ENCODE measurements around the gene TPH2.

Gene TPH2

GRCh38 chr12:71967211-71967610, 28.6 kb downstream of the TPH2 start:
- no peak for DNase-seq

- DNase-seq = no peak
Observed at GRCh38 chr12:71969330-71969729, 30.7 kb downstream of the TPH2 start.

GRCh38 chr12:71970031-71970430, 31.4 kb downstream of the TPH2 start:
- no peak for DNase-seq

- DNase-seq = no peak
Observed at GRCh38 chr12:71972441-71973074, 33.9 kb downstream of the TPH2 start.

GRCh38 chr12:71973687-71974086, 35.0 kb downstream of the TPH2 start:
- DNase-seq = no peak

GRCh38 chr12:71980538-71980937, 41.9 kb downstream of the TPH2 start:
- no peak for DNase-seq

- no peak for DNase-seq
Observed at GRCh38 chr12:71981149-71981548, 42.5 kb downstream of the TPH2 start.

- DNase-seq = no peak
Observed at GRCh38 chr12:71994715-71995114, 56.1 kb downstream of the TPH2 start.

GRCh38 chr12:71999795-72000194, 61.1 kb downstream of the TPH2 start:
- no peak for DNase-seq

- DNase-seq = no peak
Observed at GRCh38 chr12:72000969-72001648, 62.5 kb downstream of the TPH2 start.

GRCh38 chr12:72006766-72007165, 68.1 kb downstream of the TPH2 start:
- no peak for DNase-seq

- no peak for DNase-seq
Observed at GRCh38 chr12:72010356-72010755, 71.7 kb downstream of the TPH2 start.

GRCh38 chr12:72011374-72011773, 72.7 kb downstream of the TPH2 start:
- DNase-seq = no peak

GRCh38 chr12:72012874-72013273, 74.2 kb downstream of the TPH2 start:
- DNase-seq = no peak

- no peak for DNase-seq
Observed at GRCh38 chr12:72015895-72016294, 77.2 kb downstream of the TPH2 start.

GRCh38 chr12:72017054-72017651, 78.5 kb downstream of the TPH2 start:
- DNase-seq = peak; percentile 83

GRCh38 chr12:72018036-72018435, 79.4 kb downstream of the TPH2 start:
- DNase-seq = no peak

GRCh38 chr12:72024613-72025012, 86.0 kb downstream of the TPH2 start:
- DNase-seq = no peak

GRCh38 chr12:72025524-72025923, 86.9 kb downstream of the TPH2 start:
- DNase-seq = no peak

- DNase-seq = no peak
Observed at GRCh38 chr12:72028966-72029365, 90.3 kb downstream of the TPH2 start.

GRCh38 chr12:72030277-72030676, 91.6 kb downstream of the TPH2 start:
- DNase-seq = no peak

- DNase-seq = no peak
Observed at GRCh38 chr12:72031066-72031465, 92.4 kb downstream of the TPH2 start.

GRCh38 chr12:72033991-72034390, 95.3 kb downstream of the TPH2 start:
- no peak for DNase-seq

GRCh38 chr12:72035625-72036024, 97.0 kb downstream of the TPH2 start:
- DNase-seq = no peak
